Suprapubic skin (tissue), 4 donors: Measurements from ENCODE around the gene SHISA4.

ENCODE experiments used
- EP300 ChIP-seq: sonication (generic); formaldehyde crosslinking; IDR thresholded peaks from one replicate; pipeline ENCODE4 v1.6.1; 2017; ENCODE audit warnings: antibody characterized with exemption
- POLR2A ChIP-seq, 2 donors: fragments of 450-650 bp; IDR thresholded peaks; one replicate each; pipeline ENCODE4 v1.6.1; 2017; ENCODE audit warnings: antibody characterized with exemption in 2 of 2, mild to moderate bottlenecking in 2 of 2, moderate library complexity in 2 of 2
- POLR2AphosphoS5 ChIP-seq, 3 donors: sonication (generic); formaldehyde crosslinking; IDR thresholded peaks; one replicate each; pipeline ENCODE4 v1.6.1; 2017; ENCODE audit warnings: antibody characterized with exemption in 3 of 3
- TF ChIP-seq, protein P1 (sequence below), 2 donors: fragments of 200-600 bp in 1 of 2; fragments of 450-650 bp in 1 of 2; sonication (generic) in 1 of 2; IDR thresholded peaks; one replicate each; pipeline ENCODE4 v1.5.1; 2016 to 2019; ENCODE audit warnings: antibody characterized with exemption in 2 of 2, mild to moderate bottlenecking in 1 of 2, moderate library complexity in 1 of 2

DNA sequence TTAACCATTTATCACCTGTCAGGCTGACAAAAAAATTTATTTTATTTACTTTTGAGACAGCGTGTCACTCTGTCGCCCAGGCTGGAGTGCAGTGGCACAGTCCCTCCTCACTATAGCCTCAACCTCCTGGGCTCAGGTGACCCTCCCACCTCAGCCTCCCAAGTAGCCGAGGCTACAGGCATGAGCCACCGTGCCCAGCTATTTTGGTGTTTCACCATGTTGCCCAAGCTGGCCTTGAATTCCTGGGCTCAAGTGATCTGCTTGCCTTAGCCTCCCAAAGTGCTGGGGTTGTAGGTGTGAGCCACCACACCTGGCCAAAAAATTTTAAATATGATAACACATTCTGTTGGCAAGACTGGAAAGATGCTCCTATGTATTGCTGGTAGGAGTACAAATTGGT, 48.6 kb upstream of the SHISA4 start:
- TF ChIP-seq, protein P1, sequence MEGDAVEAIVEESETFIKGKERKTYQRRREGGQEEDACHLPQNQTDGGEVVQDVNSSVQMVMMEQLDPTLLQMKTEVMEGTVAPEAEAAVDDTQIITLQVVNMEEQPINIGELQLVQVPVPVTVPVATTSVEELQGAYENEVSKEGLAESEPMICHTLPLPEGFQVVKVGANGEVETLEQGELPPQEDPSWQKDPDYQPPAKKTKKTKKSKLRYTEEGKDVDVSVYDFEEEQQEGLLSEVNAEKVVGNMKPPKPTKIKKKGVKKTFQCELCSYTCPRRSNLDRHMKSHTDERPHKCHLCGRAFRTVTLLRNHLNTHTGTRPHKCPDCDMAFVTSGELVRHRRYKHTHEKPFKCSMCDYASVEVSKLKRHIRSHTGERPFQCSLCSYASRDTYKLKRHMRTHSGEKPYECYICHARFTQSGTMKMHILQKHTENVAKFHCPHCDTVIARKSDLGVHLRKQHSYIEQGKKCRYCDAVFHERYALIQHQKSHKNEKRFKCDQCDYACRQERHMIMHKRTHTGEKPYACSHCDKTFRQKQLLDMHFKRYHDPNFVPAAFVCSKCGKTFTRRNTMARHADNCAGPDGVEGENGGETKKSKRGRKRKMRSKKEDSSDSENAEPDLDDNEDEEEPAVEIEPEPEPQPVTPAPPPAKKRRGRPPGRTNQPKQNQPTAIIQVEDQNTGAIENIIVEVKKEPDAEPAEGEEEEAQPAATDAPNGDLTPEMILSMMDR (IDR thresholded peaks at IDR 0.05) = no peak
- TF ChIP-seq POLR2AphosphoS5 (IDR thresholded peaks at IDR 0.05) (no peak), POLR2A (IDR thresholded peaks at IDR 0.05) (no peak), EP300 (no peak)
